Measurements from ENCODE around the gene C1QTNF9B.

- TF ChIP-seq, protein P1, sequence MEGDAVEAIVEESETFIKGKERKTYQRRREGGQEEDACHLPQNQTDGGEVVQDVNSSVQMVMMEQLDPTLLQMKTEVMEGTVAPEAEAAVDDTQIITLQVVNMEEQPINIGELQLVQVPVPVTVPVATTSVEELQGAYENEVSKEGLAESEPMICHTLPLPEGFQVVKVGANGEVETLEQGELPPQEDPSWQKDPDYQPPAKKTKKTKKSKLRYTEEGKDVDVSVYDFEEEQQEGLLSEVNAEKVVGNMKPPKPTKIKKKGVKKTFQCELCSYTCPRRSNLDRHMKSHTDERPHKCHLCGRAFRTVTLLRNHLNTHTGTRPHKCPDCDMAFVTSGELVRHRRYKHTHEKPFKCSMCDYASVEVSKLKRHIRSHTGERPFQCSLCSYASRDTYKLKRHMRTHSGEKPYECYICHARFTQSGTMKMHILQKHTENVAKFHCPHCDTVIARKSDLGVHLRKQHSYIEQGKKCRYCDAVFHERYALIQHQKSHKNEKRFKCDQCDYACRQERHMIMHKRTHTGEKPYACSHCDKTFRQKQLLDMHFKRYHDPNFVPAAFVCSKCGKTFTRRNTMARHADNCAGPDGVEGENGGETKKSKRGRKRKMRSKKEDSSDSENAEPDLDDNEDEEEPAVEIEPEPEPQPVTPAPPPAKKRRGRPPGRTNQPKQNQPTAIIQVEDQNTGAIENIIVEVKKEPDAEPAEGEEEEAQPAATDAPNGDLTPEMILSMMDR (IDR thresholded peaks at IDR 0.05; ENCODE audit: insufficient read depth, low read length) = no peak
- TF ChIP-seq POLR2AphosphoS5 (IDR thresholded peaks at IDR 0.05; ENCODE audit: low read depth) = no peak
- no peak for TF ChIP-seq GABPA (IDR thresholded peaks at IDR 0.05; ENCODE audit: low read depth)
- no peak for TF ChIP-seq REST (IDR thresholded peaks at IDR 0.05; ENCODE audit: insufficient replicate concordance, low read depth)
Measured at GRCh38 chr13:23922005-23922932, 25.0 kb upstream of the C1QTNF9B start.

Measured in HL-60 (cell line).